Fibroblast of pulmonary artery (primary cell): ENCODE measurements around the gene HS3ST1.

Experiments
- DNase-seq: peaks from one replicate; pipeline ENCODE4 v3.0.0-alpha.2; 2010; ENCODE audit warnings: low read depth
- H3K4me3 ChIP-seq: replicated peaks from 2 replicates; pipeline ENCODE4 v1.5.1; 2011; ENCODE audit warnings: low read depth, mild to moderate bottlenecking, control low read depth, low read length, moderate library complexity
- CTCF ChIP-seq: IDR thresholded peaks from 2 replicates; pipeline ENCODE4 v1.5.1; 2011; ENCODE audit warnings: mild to moderate bottlenecking, control low read depth, low read length, inconsistent platforms; ENCODE audit errors: missing control alignments

HS3ST1 gene

GRCh38 chr4:11367371-11367770 is 61.3 kb downstream of the HS3ST1 start:
- DNase-seq = peak; percentile 97
- H3K4me3 ChIP-seq = no peak overlapping the region
- TF ChIP-seq CTCF = no peak

GRCh38 chr4:11366859-11367258 is 61.8 kb downstream of the HS3ST1 start:
- no peak for TF ChIP-seq CTCF
- no peak for DNase-seq
- no peak overlapping the region for H3K4me3 ChIP-seq

- TF ChIP-seq CTCF = no peak
- DNase-seq = no peak
- no peak overlapping the region for H3K4me3 ChIP-seq
Measured at GRCh38 chr4:11365039-11365438, 63.7 kb downstream of the HS3ST1 start.

GRCh38 chr4:11359591-11359990 is 69.1 kb downstream of the HS3ST1 start:
- H3K4me3 ChIP-seq = no peak overlapping the region
- TF ChIP-seq CTCF = no peak
- no peak for DNase-seq

GRCh38 chr4:11355226-11355625 is 73.5 kb downstream of the HS3ST1 start:
- no peak for TF ChIP-seq CTCF
- H3K4me3 ChIP-seq = no peak overlapping the region
- DNase-seq = no peak

GRCh38 chr4:11354531-11354930 is 74.2 kb downstream of the HS3ST1 start:
- peak; percentile 5 for DNase-seq
- no peak for TF ChIP-seq CTCF
- no peak overlapping the region for H3K4me3 ChIP-seq

GRCh38 chr4:11348449-11349088 is 80.1 kb downstream of the HS3ST1 start:
- no peak overlapping the region for H3K4me3 ChIP-seq
- no peak for TF ChIP-seq CTCF
- DNase-seq = no peak
